ENCODE data around the gene CUBN. TPM values are rescaled to one million over a fixed set of nuclear protein-coding genes. Genes with fewer than 3 reads are reported as not detected.

Gene CUBN
- total and polyA plus RNA-seq, 7 donors: 0.25 to 2.4 (median 1.1) TPM; not detected in 2

- Histone ChIP-seq H3K27me3 (no peaks in the 10 kb centered on the region), H3K9me3 (no peaks in the 10 kb centered on the region), H3K4me1 (no peaks in the 10 kb centered on the region), H3K4me3 (no peak overlapping the region), H3K27ac (no peak overlapping the region), H3K36me3 (no peaks in the 10 kb centered on the region)
- WGBS, 2 donors: 92 to 96% methylated on average over 8 of the region's 8 CpGs
- peak in 2 of 4 donors; percentile 27 to 30 for TF ChIP-seq POLR2AphosphoS5 (IDR thresholded peaks at IDR 0.05)
- no peak for TF ChIP-seq POLR2A (IDR thresholded peaks at IDR 0.05)
- DNase-seq: peak; percentile 74
- intact Hi-C loops (cut with DNase I): no loop called here
These were observed 224.3 kb downstream of the CUBN start for GRCh38 chr10:16905320-16905719.

GRCh38 chr10:16904639-16905061 lies 225.0 kb downstream of the CUBN start:
- intact Hi-C loops (cut with DNase I): no loop called here
- Histone ChIP-seq H3K36me3 (no peaks in the 10 kb centered on the region), H3K9me3 (no peaks in the 10 kb centered on the region), H3K4me1 (no peaks in the 10 kb centered on the region), H3K27me3 (no peaks in the 10 kb centered on the region), H3K27ac (no peak overlapping the region), H3K4me3 (no peak overlapping the region)
- DNase-seq: no peak
- TF ChIP-seq, protein P1, sequence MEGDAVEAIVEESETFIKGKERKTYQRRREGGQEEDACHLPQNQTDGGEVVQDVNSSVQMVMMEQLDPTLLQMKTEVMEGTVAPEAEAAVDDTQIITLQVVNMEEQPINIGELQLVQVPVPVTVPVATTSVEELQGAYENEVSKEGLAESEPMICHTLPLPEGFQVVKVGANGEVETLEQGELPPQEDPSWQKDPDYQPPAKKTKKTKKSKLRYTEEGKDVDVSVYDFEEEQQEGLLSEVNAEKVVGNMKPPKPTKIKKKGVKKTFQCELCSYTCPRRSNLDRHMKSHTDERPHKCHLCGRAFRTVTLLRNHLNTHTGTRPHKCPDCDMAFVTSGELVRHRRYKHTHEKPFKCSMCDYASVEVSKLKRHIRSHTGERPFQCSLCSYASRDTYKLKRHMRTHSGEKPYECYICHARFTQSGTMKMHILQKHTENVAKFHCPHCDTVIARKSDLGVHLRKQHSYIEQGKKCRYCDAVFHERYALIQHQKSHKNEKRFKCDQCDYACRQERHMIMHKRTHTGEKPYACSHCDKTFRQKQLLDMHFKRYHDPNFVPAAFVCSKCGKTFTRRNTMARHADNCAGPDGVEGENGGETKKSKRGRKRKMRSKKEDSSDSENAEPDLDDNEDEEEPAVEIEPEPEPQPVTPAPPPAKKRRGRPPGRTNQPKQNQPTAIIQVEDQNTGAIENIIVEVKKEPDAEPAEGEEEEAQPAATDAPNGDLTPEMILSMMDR (IDR thresholded peaks at IDR 0.05): no peak
- TF ChIP-seq EP300 (IDR thresholded peaks at IDR 0.05) (no peak), POLR2AphosphoS5 (IDR thresholded peaks at IDR 0.05) (no peak), POLR2A (IDR thresholded peaks at IDR 0.05) (no peak)
- 62 to 80% methylated on average over 4 of the region's 4 CpGs for WGBS, 2 donors

GRCh38 chr10:16904049-16904448 lies 225.6 kb downstream of the CUBN start:
- no peak for DNase-seq
- Histone ChIP-seq H3K4me3 (no peak overlapping the region), H3K36me3 (no peaks in the 10 kb centered on the region), H3K4me1 (no peaks in the 10 kb centered on the region), H3K9me3 (no peaks in the 10 kb centered on the region), H3K27me3 (no peaks in the 10 kb centered on the region), H3K27ac (no peak overlapping the region)
- intact Hi-C loops (cut with DNase I): no loop called here
- TF ChIP-seq EP300 (IDR thresholded peaks at IDR 0.05) (no peak), POLR2AphosphoS5 (IDR thresholded peaks at IDR 0.05) (no peak), POLR2A (IDR thresholded peaks at IDR 0.05) (no peak)
- TF ChIP-seq, protein P1 (IDR thresholded peaks at IDR 0.05): no peak

- Histone ChIP-seq H3K4me1 (no peaks in the 10 kb centered on the region), H3K9me3 (no peaks in the 10 kb centered on the region), H3K36me3 (no peaks in the 10 kb centered on the region), H3K4me3 (no peak overlapping the region), H3K27ac (no peak overlapping the region), H3K27me3 (no peaks in the 10 kb centered on the region)
- TF ChIP-seq, protein P1 (IDR thresholded peaks at IDR 0.05): no peak
- TF ChIP-seq POLR2AphosphoS5 (IDR thresholded peaks at IDR 0.05) (no peak), POLR2A (IDR thresholded peaks at IDR 0.05) (no peak), EP300 (IDR thresholded peaks at IDR 0.05) (no peak)
- 80 to 84% methylated on average over 1 of the region's 1 CpG for WGBS, 2 donors
- intact Hi-C loops (cut with DNase I): no loop called here
- no peak for DNase-seq
These were observed 227.0 kb downstream of the CUBN start for GRCh38 chr10:16902606-16903005.

GRCh38 chr10:16901106-16901505 lies 228.5 kb downstream of the CUBN start:
- H3K4me1 ChIP-seq: no peaks in the 10 kb centered on the region
- H3K27ac ChIP-seq: no peak overlapping the region
- 47 to 49% methylated on average over 2 of the region's 2 CpGs for WGBS, 2 donors
- H3K36me3 ChIP-seq: no peaks in the 10 kb centered on the region
- TF ChIP-seq POLR2AphosphoS5 (IDR thresholded peaks at IDR 0.05) (no peak), EP300 (IDR thresholded peaks at IDR 0.05) (no peak), POLR2A (IDR thresholded peaks at IDR 0.05) (no peak)
- TF ChIP-seq, protein P1 (IDR thresholded peaks at IDR 0.05): no peak
- intact Hi-C loops (cut with DNase I): no loop called here
- DNase-seq: no peak
- H3K4me3 ChIP-seq: no peak overlapping the region
- H3K27me3 ChIP-seq: no peaks in the 10 kb centered on the region
- H3K9me3 ChIP-seq: no peaks in the 10 kb centered on the region
